Astrocyte (in vitro differentiated cells and primary cell): ENCODE data around the gene ZNF619. TPM values are rescaled to one million over a fixed set of nuclear protein-coding genes. Genes with fewer than 3 reads are reported as not detected.

Experiments
- DNase-seq: peaks from one replicate; pipeline ENCODE4 v3.0.0-alpha.2; 2010; ENCODE audit warnings: low read depth
- FAIRE-seq: peaks from 2 replicates; lab custom pipeline; 2011; peaks lifted over from hg19 to GRCh38; lab: Jason Lieb, UNC
- H2AFZ ChIP-seq: 2 replicates; pipeline ENCODE4 v1.6.0; 2012; ENCODE audit warnings: low read depth, low read length, inconsistent platforms
- H3K27ac ChIP-seq: 2 replicates; pipeline ENCODE4 v1.5.1; 2011; ENCODE audit warnings: low read depth, low read length, inconsistent platforms
- H3K27me3 ChIP-seq: 2 replicates; pipeline ENCODE4 v1.6.0; 2011; ENCODE audit warnings: low read length, inconsistent platforms; ENCODE audit not compliant: insufficient read depth
- H3K36me3 ChIP-seq: 2 replicates; pipeline ENCODE4 v1.5.1; 2011; ENCODE audit warnings: low read length, inconsistent platforms; ENCODE audit not compliant: insufficient read depth
- H3K4me1 ChIP-seq: 2 replicates; pipeline ENCODE4 v1.5.1; 2011; ENCODE audit warnings: low read length, inconsistent platforms; ENCODE audit not compliant: insufficient read depth
- H3K4me2 ChIP-seq: 2 replicates; pipeline ENCODE4 v1.6.0; 2012; ENCODE audit warnings: low read length, inconsistent platforms
- H3K4me3 ChIP-seq: 2 replicates; pipeline ENCODE4 v1.5.1; 2011; ENCODE audit warnings: low read depth, mild to moderate bottlenecking, low read length, inconsistent platforms; ENCODE audit not compliant: insufficient read depth
- H3K79me2 ChIP-seq: 2 replicates; pipeline ENCODE4 v1.6.0; 2012; ENCODE audit warnings: mild to moderate bottlenecking, low read length, inconsistent platforms; ENCODE audit not compliant: insufficient read depth
- H3K9ac ChIP-seq: 2 replicates; pipeline ENCODE4 v1.6.0; 2012; ENCODE audit warnings: mild to moderate bottlenecking, low read length, inconsistent platforms
- H3K9me3 ChIP-seq: 2 replicates; pipeline ENCODE4 v1.5.1; 2012; ENCODE audit warnings: low read depth, mild to moderate bottlenecking, low read length, inconsistent platforms; ENCODE audit not compliant: insufficient read depth
- H4K20me1 ChIP-seq: 2 replicates; pipeline ENCODE4 v1.6.0; 2012; ENCODE audit warnings: low read length, inconsistent platforms; ENCODE audit not compliant: insufficient read depth
- H3K27ac Mint-ChIP-seq: one replicate; pipeline ENCODE4 v1.8.0; 2021; ENCODE audit warnings: mild to moderate bottlenecking, mixed read lengths; ENCODE audit not compliant: unreplicated experiment
- H3K27me3 Mint-ChIP-seq: one replicate; pipeline ENCODE4 v1.8.0; 2021; ENCODE audit warnings: low read depth, mixed read lengths; ENCODE audit not compliant: unreplicated experiment
- H3K36me3 Mint-ChIP-seq: one replicate; pipeline ENCODE4 v1.8.0; 2021; ENCODE audit warnings: low read depth, mixed read lengths; ENCODE audit not compliant: unreplicated experiment
- H3K4me1 Mint-ChIP-seq: one replicate; pipeline ENCODE4 v1.8.0; 2021; ENCODE audit warnings: low read depth, mixed read lengths; ENCODE audit not compliant: unreplicated experiment
- H3K4me3 Mint-ChIP-seq: one replicate; pipeline ENCODE4 v1.8.0; 2021; ENCODE audit warnings: mild to moderate bottlenecking, moderate library complexity, mixed read lengths; ENCODE audit not compliant: unreplicated experiment
- H3K9me3 Mint-ChIP-seq: one replicate; pipeline ENCODE4 v1.8.0; 2021; ENCODE audit warnings: mild to moderate bottlenecking, mixed read lengths; ENCODE audit not compliant: unreplicated experiment
- CTCF ChIP-seq: IDR thresholded peaks from 2 replicates; pipeline ENCODE4 v1.5.1; 2011; ENCODE audit warnings: low read depth, mild to moderate bottlenecking, inconsistent platforms, low read length, moderate library complexity; ENCODE audit not compliant: insufficient read depth
- EZH2 ChIP-seq: IDR thresholded peaks from 2 replicates; pipeline ENCODE4 v1.6.1; 2012; ENCODE audit warnings: mild to moderate bottlenecking, low read length, inconsistent platforms; ENCODE audit not compliant: insufficient read depth
- total RNA-seq: library from RNA; stranded (reverse); gene quantifications from 2 replicates; pipeline ENCODE4 v1.2.1, GENCODE V29; 2021

Gene ZNF619
- total RNA-seq, 1 donor from 2014 or later, result 3.4 TPM

DNA sequence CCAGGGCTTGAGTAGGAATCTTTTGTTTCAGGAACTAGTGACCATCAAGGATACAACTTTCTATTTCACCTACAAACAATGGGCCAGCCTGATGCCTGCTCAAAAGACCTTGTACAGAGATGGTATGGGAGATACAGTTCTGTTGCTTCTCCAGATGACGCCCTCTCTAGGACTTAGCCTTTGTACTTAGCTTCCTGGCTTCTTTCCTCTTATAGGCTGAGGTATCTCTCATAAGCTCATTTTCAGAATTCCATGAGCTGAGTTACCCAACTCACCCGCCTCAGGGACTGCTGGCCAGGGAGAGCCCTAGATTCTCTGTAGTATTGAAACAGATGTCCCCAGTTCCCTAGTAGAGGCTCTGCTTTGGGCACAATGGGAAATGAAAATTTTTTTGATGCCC lies 20.4 kb downstream of the ZNF619 start:
- H3K27ac Mint-ChIP-seq, result no peak overlapping the region
- Histone ChIP-seq H3K36me3 (no peaks in the 10 kb centered on the region), H3K27ac (no peak overlapping the region), H3K9ac (no peak overlapping the region), H3K4me3 (no peak overlapping the region), H3K27me3 (no peaks in the 10 kb centered on the region), H2AFZ (no peak overlapping the region), H3K4me2 (no peak overlapping the region), H4K20me1 (no peaks in the 10 kb centered on the region), H3K9me3 (no peaks in the 10 kb centered on the region), H3K4me1 (no peaks in the 10 kb centered on the region), H3K79me2 (no peaks in the 10 kb centered on the region)
- no peak for FAIRE-seq
- no peak for DNase-seq
- no peaks in the 10 kb centered on the region for H3K36me3 Mint-ChIP-seq
- no peak for TF ChIP-seq EZH2
- no peak for TF ChIP-seq CTCF
- no peaks in the 10 kb centered on the region for H3K4me1 Mint-ChIP-seq
- H3K9me3 Mint-ChIP-seq, result peaks cover 2% of the 10 kb centered on the region
- peaks cover 4% of the 10 kb centered on the region for H3K27me3 Mint-ChIP-seq
- no peak overlapping the region for H3K4me3 Mint-ChIP-seq

DNA sequence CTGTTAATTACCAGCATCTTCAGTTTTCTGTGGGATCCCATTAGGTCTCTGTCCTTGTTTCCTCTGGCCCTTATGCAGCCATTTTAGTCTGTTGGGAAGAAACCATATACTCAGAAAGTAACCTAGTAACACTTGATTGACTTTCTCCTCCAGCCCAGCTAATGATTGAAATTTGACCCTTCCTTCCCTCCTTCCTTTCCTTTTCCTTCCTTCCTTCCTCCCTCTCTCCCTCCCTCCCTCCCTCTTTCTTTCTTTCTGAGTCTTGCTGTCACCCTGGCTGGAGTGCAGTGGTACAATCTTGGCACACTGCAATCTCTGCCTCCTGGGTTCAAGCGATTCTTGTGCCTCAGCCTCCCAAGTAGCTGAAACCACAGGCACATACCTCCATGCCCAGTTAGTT lies 23.0 kb downstream of the ZNF619 start:
- peaks cover 5% of the 10 kb centered on the region for H3K4me1 Mint-ChIP-seq
- peaks cover 2% of the 10 kb centered on the region for H3K27me3 Mint-ChIP-seq
- H3K79me2 ChIP-seq, result no peaks in the 10 kb centered on the region
- H3K9me3 ChIP-seq, result no peaks in the 10 kb centered on the region
- no peak overlapping the region for H3K4me3 Mint-ChIP-seq
- no peaks in the 10 kb centered on the region for H4K20me1 ChIP-seq
- FAIRE-seq, result no peak
- no peak overlapping the region for H3K27ac Mint-ChIP-seq
- H3K9ac ChIP-seq, result no peak overlapping the region
- H3K4me2 ChIP-seq, result no peak overlapping the region
- H3K27me3 ChIP-seq, result no peaks in the 10 kb centered on the region
- no peak overlapping the region for H2AFZ ChIP-seq
- H3K27ac ChIP-seq, result no peak overlapping the region
- no peak overlapping the region for H3K4me3 ChIP-seq
- H3K36me3 ChIP-seq, result no peaks in the 10 kb centered on the region
- H3K36me3 Mint-ChIP-seq, result no peaks in the 10 kb centered on the region
- no peak for DNase-seq
- TF ChIP-seq CTCF (no peak), EZH2 (no peak)
- H3K9me3 Mint-ChIP-seq, result no peaks in the 10 kb centered on the region
- H3K4me1 ChIP-seq, result peaks cover 8% of the 10 kb centered on the region

- Mint-ChIP-seq H3K36me3 (no peaks in the 10 kb centered on the region), H3K9me3 (no peaks in the 10 kb centered on the region), H3K4me1 (peaks cover 8% of the 10 kb centered on the region), H3K4me3 (no peak overlapping the region), H3K27ac (no peak overlapping the region), H3K27me3 (peaks cover 2% of the 10 kb centered on the region)
- H3K9me3 ChIP-seq, result no peaks in the 10 kb centered on the region
- DNase-seq (no peak), FAIRE-seq (no peak)
- no peaks in the 10 kb centered on the region for H3K36me3 ChIP-seq
- no peak overlapping the region for H3K4me2 ChIP-seq
- TF ChIP-seq CTCF, result no peak
- no peak for TF ChIP-seq EZH2
- no peak overlapping the region for H3K9ac ChIP-seq
- H2AFZ ChIP-seq, result no peak overlapping the region
- H3K27ac ChIP-seq, result no peak overlapping the region
- H3K79me2 ChIP-seq, result no peaks in the 10 kb centered on the region
- H3K27me3 ChIP-seq, result no peaks in the 10 kb centered on the region
- H3K4me1 ChIP-seq, result peaks cover 19% of the 10 kb centered on the region
- H3K4me3 ChIP-seq, result no peak overlapping the region
- no peaks in the 10 kb centered on the region for H4K20me1 ChIP-seq
Measured at GRCh38 chr3:40502034-40502433, 25.1 kb downstream of the ZNF619 start.
